DND-41 (cell line): ENCODE measurements around the gene CCN6.
A peak's percentile ranks its signal among the peaks of the same experiment; 100 is the strongest.

ENCODE experiments used
- ATAC-seq: fragments of 200-7000 bp; cut with Tn5 transposase; 3 replicates; pipeline ENCODE4 v1.9.1; 2021; ENCODE audit warnings: low read depth; ENCODE audit not compliant: insufficient read depth
- DNase-seq: peaks from one replicate; pipeline ENCODE4 v3.0.0-alpha.2; 2020
- H2AFZ ChIP-seq: 2 replicates; pipeline ENCODE4 v1.6.0; 2012; ENCODE audit warnings: low read depth, low read length
- H3K27ac ChIP-seq: 2 replicates; pipeline ENCODE4 v1.5.1; 2012; ENCODE audit warnings: low read length, inconsistent platforms
- H3K27me3 ChIP-seq: fragments of 200-600 bp; sonication (generic); 2 replicates; pipeline ENCODE4 v1.6.0; 2012; ENCODE audit warnings: low read length, mild to moderate bottlenecking, inconsistent platforms; ENCODE audit not compliant: insufficient read depth, poor library complexity
- H3K36me3 ChIP-seq: 2 replicates; pipeline ENCODE4 v1.5.1; 2012; ENCODE audit warnings: low read length, inconsistent platforms; ENCODE audit not compliant: insufficient read depth
- H3K4me1 ChIP-seq: 2 replicates; pipeline ENCODE4 v1.5.1; 2012; ENCODE audit warnings: mild to moderate bottlenecking, low read length; ENCODE audit not compliant: insufficient read depth
- H3K4me2 ChIP-seq: 2 replicates; pipeline ENCODE4 v1.6.0; 2012; ENCODE audit warnings: mild to moderate bottlenecking, moderate library complexity, low read length, inconsistent platforms; ENCODE audit not compliant: insufficient read depth
- H3K4me3 ChIP-seq, 2 experiments: fragments of 200-600 bp in 1 of 2; shearing (Covaris generic) in 1 of 2; 2 replicates each; pipeline ENCODE4 v1.5.1; 2012 to 2016; ENCODE audit warnings: inconsistent platforms in 2 of 2, low read length in 2 of 2, mild to moderate bottlenecking in 2 of 2, low read depth in 1 of 2, moderate library complexity in 1 of 2
- H3K79me2 ChIP-seq: 2 replicates; pipeline ENCODE4 v1.6.0; 2012; ENCODE audit warnings: low read length, inconsistent platforms; ENCODE audit not compliant: insufficient read depth
- H3K9ac ChIP-seq: 2 replicates; pipeline ENCODE4 v1.6.0; 2012; ENCODE audit warnings: low read depth, mild to moderate bottlenecking, inconsistent platforms, low read length, moderate library complexity
- H3K9me3 ChIP-seq: 2 replicates; pipeline ENCODE4 v1.5.1; 2012; ENCODE audit warnings: low read length, moderate library complexity, mild to moderate bottlenecking, inconsistent platforms; ENCODE audit not compliant: insufficient read depth, severe bottlenecking
- H4K20me1 ChIP-seq: 2 replicates; pipeline ENCODE4 v1.6.0; 2012; ENCODE audit warnings: low read length; ENCODE audit not compliant: insufficient read depth
- CTCF ChIP-seq: IDR thresholded peaks from 2 replicates; pipeline ENCODE4 v1.5.1; 2012; ENCODE audit warnings: borderline replicate concordance, low read length, moderate library complexity, mild to moderate bottlenecking; ENCODE audit not compliant: poor library complexity, severe bottlenecking; ENCODE audit errors: extremely low read depth
- EZH2 ChIP-seq: IDR thresholded peaks from 3 replicates; pipeline ENCODE4 v1.6.1; 2012; ENCODE audit warnings: borderline replicate concordance, low read depth, mild to moderate bottlenecking, moderate library complexity, low read length, inconsistent platforms; ENCODE audit not compliant: severe bottlenecking

The CCN6 gene

GRCh38 chr6:112007805-112008204 lies 46.1 kb upstream of the CCN6 start:
- Histone ChIP-seq H2AFZ (no peak overlapping the region), H3K36me3 (no peaks in the 10 kb centered on the region), H4K20me1 (no peaks in the 10 kb centered on the region), H3K4me3 (no peak overlapping the region), H3K27ac (no peak overlapping the region), H3K4me2 (no peak overlapping the region), H3K9me3 (no peaks in the 10 kb centered on the region), H3K9ac (no peak overlapping the region), H3K4me1 (no peaks in the 10 kb centered on the region), H3K79me2 (no peaks in the 10 kb centered on the region), H3K27me3 (no peaks in the 10 kb centered on the region)
- no peak for TF ChIP-seq CTCF
- no peak for ATAC-seq
- no peak for DNase-seq

GRCh38 chr6:112008482-112008881 lies 45.4 kb upstream of the CCN6 start:
- H3K4me1 ChIP-seq = no peaks in the 10 kb centered on the region
- no peak for ATAC-seq
- H3K9me3 ChIP-seq = no peaks in the 10 kb centered on the region
- TF ChIP-seq CTCF (no peak), EZH2 (no peak)
- no peaks in the 10 kb centered on the region for H3K79me2 ChIP-seq
- no peak overlapping the region for H3K9ac ChIP-seq
- DNase-seq = no peak
- no peaks in the 10 kb centered on the region for H3K27me3 ChIP-seq
- H2AFZ ChIP-seq = no peak overlapping the region
- H4K20me1 ChIP-seq = no peaks in the 10 kb centered on the region
- no peak overlapping the region for H3K27ac ChIP-seq
- no peak overlapping the region for H3K4me3 ChIP-seq
- no peak overlapping the region for H3K4me2 ChIP-seq
- H3K36me3 ChIP-seq = no peaks in the 10 kb centered on the region

GRCh38 chr6:112010328-112010727 lies 43.6 kb upstream of the CCN6 start:
- no peaks in the 10 kb centered on the region for H3K36me3 ChIP-seq
- no peaks in the 10 kb centered on the region for H3K9me3 ChIP-seq
- H3K4me2 ChIP-seq = no peak overlapping the region
- H3K79me2 ChIP-seq = no peaks in the 10 kb centered on the region
- no peak overlapping the region for H2AFZ ChIP-seq
- H3K27ac ChIP-seq = no peak overlapping the region
- H3K9ac ChIP-seq = no peak overlapping the region
- TF ChIP-seq EZH2 (no peak), CTCF (peak; percentile 37)
- H4K20me1 ChIP-seq = no peaks in the 10 kb centered on the region
- H3K27me3 ChIP-seq = no peaks in the 10 kb centered on the region
- ATAC-seq (0 out of 3 replicates have a peak, but pooled peaks have one; percentile 19), DNase-seq (no peak)
- H3K4me3 ChIP-seq = no peak overlapping the region
- peaks cover 5% of the 10 kb centered on the region for H3K4me1 ChIP-seq

GRCh38 chr6:112013051-112013450 lies 40.9 kb upstream of the CCN6 start:
- ATAC-seq = no peak
- Histone ChIP-seq H3K4me2 (no peak overlapping the region), H3K9me3 (no peaks in the 10 kb centered on the region), H4K20me1 (no peaks in the 10 kb centered on the region), H3K27ac (no peak overlapping the region), H3K36me3 (no peaks in the 10 kb centered on the region), H3K4me1 (peaks cover 5% of the 10 kb centered on the region), H3K4me3 (no peak overlapping the region), H3K9ac (no peak overlapping the region), H3K79me2 (no peaks in the 10 kb centered on the region), H2AFZ (no peak overlapping the region), H3K27me3 (no peaks in the 10 kb centered on the region)
- DNase-seq = no peak
- TF ChIP-seq EZH2 = no peak
- no peak for TF ChIP-seq CTCF
